Spleen (tissue), 7 donors: ENCODE data around the gene FBLN2.

Source experiments
- POLR2A ChIP-seq, 3 donors: fragments of 450-650 bp; IDR thresholded peaks; one replicate each; pipeline ENCODE4 v1.5.1; 2017; ENCODE audit warnings: antibody characterized with exemption in 3 of 3, mild to moderate bottlenecking in 1 of 3
- POLR2AphosphoS5 ChIP-seq, 3 donors: sonication (generic); formaldehyde crosslinking; IDR thresholded peaks; one replicate each; pipeline ENCODE4 v1.5.1; 2017; ENCODE audit warnings: antibody characterized with exemption in 3 of 3
- TF ChIP-seq, protein P1 (sequence below), 11 experiments: fragments of 200-600 bp in 7 of 11; fragments of 450-650 bp in 4 of 11; sonication (generic) in 4 of 11; IDR thresholded peaks in 8 of 11; conservative IDR thresholded peaks in 3 of 11; 1 replicate in 7 of 11; 2 replicates in 4 of 11; pipeline versions ENCODE4 v1.4.0 to v1.8.0; 2016 to 2021; ENCODE audit warnings: antibody characterized with exemption in 11 of 11, inconsistent platforms in 4 of 11, mild to moderate bottlenecking in 1 of 11
- donor health status: DM: no; HTN: no; CAD: no; lungs with moderate emphysema.
- donor health status: DM: no; HTN: no; CAD: no.
- donor health status: DM: no; HTN: no; CAD: no.

- TF ChIP-seq POLR2A (IDR thresholded peaks at IDR 0.05) (no peak), POLR2AphosphoS5 (IDR thresholded peaks at IDR 0.05) (no peak)
- TF ChIP-seq, protein P1, sequence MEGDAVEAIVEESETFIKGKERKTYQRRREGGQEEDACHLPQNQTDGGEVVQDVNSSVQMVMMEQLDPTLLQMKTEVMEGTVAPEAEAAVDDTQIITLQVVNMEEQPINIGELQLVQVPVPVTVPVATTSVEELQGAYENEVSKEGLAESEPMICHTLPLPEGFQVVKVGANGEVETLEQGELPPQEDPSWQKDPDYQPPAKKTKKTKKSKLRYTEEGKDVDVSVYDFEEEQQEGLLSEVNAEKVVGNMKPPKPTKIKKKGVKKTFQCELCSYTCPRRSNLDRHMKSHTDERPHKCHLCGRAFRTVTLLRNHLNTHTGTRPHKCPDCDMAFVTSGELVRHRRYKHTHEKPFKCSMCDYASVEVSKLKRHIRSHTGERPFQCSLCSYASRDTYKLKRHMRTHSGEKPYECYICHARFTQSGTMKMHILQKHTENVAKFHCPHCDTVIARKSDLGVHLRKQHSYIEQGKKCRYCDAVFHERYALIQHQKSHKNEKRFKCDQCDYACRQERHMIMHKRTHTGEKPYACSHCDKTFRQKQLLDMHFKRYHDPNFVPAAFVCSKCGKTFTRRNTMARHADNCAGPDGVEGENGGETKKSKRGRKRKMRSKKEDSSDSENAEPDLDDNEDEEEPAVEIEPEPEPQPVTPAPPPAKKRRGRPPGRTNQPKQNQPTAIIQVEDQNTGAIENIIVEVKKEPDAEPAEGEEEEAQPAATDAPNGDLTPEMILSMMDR (IDR thresholded peaks at IDR 0.05 in 8 of 11, conservative IDR thresholded peaks at IDR 0.05 in 3 of 11), result no peak
Measured at GRCh38 chr3:13598926-13599886, 50.3 kb downstream of the FBLN2 start.
